Peyer's patch (tissue), 4 donors: ENCODE results near the gene SNRPA1.

Source experiments
- POLR2A ChIP-seq, 2 donors: fragments of 450-650 bp; IDR thresholded peaks; one replicate each; pipeline ENCODE4 v1.5.1; 2017; ENCODE audit warnings: antibody characterized with exemption in 2 of 2, mild to moderate bottlenecking in 2 of 2, moderate library complexity in 2 of 2
- TF ChIP-seq, protein P1 (sequence below), 6 experiments: fragments of 450-650 bp in 4 of 6; fragments of 200-600 bp in 2 of 6; sonication (generic) in 1 of 6; IDR thresholded peaks; one replicate each; pipeline ENCODE4 v1.5.1; 2017 to 2019; ENCODE audit warnings: antibody characterized with exemption in 6 of 6, mild to moderate bottlenecking in 3 of 6, moderate library complexity in 1 of 6

DNA sequence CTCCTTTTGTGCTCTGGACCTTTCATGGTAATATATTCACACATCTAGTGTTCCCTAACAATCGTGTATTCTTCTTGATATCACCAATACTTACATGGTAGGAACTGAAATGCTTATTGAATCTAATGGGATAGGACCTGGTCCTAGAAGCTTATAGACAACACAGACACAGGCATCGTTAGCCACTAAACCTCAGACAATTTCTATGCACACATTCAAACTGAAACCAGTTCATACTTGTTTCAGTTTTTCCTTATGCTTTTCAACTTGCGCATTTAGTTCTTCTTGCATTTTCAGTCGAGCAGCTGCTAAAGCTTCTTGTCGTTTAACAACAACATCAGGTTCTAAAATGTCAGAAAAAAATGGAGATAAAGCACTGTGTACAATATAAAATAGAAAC lies 20.0 kb downstream of the SNRPA1 start:
- TF ChIP-seq POLR2A (IDR thresholded peaks at IDR 0.05), result no peak
- TF ChIP-seq, protein P1, sequence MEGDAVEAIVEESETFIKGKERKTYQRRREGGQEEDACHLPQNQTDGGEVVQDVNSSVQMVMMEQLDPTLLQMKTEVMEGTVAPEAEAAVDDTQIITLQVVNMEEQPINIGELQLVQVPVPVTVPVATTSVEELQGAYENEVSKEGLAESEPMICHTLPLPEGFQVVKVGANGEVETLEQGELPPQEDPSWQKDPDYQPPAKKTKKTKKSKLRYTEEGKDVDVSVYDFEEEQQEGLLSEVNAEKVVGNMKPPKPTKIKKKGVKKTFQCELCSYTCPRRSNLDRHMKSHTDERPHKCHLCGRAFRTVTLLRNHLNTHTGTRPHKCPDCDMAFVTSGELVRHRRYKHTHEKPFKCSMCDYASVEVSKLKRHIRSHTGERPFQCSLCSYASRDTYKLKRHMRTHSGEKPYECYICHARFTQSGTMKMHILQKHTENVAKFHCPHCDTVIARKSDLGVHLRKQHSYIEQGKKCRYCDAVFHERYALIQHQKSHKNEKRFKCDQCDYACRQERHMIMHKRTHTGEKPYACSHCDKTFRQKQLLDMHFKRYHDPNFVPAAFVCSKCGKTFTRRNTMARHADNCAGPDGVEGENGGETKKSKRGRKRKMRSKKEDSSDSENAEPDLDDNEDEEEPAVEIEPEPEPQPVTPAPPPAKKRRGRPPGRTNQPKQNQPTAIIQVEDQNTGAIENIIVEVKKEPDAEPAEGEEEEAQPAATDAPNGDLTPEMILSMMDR (IDR thresholded peaks at IDR 0.05), result no peak
